HEK293 (cell line): ENCODE measurements around the gene KIRREL3.

Source experiments
- OSR2 ChIP-seq: fragments of 450-650 bp; formaldehyde crosslinking; IDR thresholded peaks from 2 replicates; pipeline ENCODE4 v1.5.1; 2016; ENCODE audit warnings: missing biosample characterization, missing genetic modification characterization
- ZBTB1 ChIP-seq: fragments of 450-650 bp; formaldehyde crosslinking; IDR thresholded peaks from 2 replicates; pipeline ENCODE4 v1.5.1; 2016; ENCODE audit warnings: missing biosample characterization, missing genetic modification characterization
- ZBTB17 ChIP-seq: fragments of 450-650 bp; formaldehyde crosslinking; IDR thresholded peaks from 2 replicates; pipeline ENCODE4 v1.5.1; 2016; ENCODE audit warnings: missing biosample characterization, missing genetic modification characterization
- ZNF2 ChIP-seq: fragments of 450-650 bp; formaldehyde crosslinking; IDR thresholded peaks from 2 replicates; pipeline ENCODE4 v1.5.1; 2016; ENCODE audit warnings: missing biosample characterization, missing genetic modification characterization
- ZNF211 ChIP-seq: fragments of 450-650 bp; formaldehyde crosslinking; IDR thresholded peaks from 2 replicates; pipeline ENCODE4 v1.5.1; 2016; ENCODE audit warnings: low read depth, missing biosample characterization, missing genetic modification characterization
- ZNF324 ChIP-seq: fragments of 450-650 bp; formaldehyde crosslinking; IDR thresholded peaks from 2 replicates; pipeline ENCODE4 v1.5.1; 2016; ENCODE audit warnings: missing biosample characterization, missing genetic modification characterization
- ZNF670 ChIP-seq: fragments of 450-650 bp; formaldehyde crosslinking; IDR thresholded peaks from 2 replicates; pipeline ENCODE4 v1.5.1; 2016; ENCODE audit warnings: missing biosample characterization, missing genetic modification characterization, low read depth
- ZNF677 ChIP-seq: fragments of 450-650 bp; IDR thresholded peaks from 2 replicates; pipeline ENCODE4 v1.5.0; 2018; ENCODE audit warnings: missing biosample characterization, mild to moderate bottlenecking, missing genetic modification characterization, moderate library complexity
- TF ChIP-seq, protein P1 (sequence below): fragments of 450-650 bp; formaldehyde crosslinking; IDR thresholded peaks from 2 replicates; pipeline ENCODE4 v1.5.1; 2016; ENCODE audit warnings: missing biosample characterization, missing genetic modification characterization
- TF ChIP-seq, protein P2 (sequence below): sonication (generic); formaldehyde crosslinking; IDR thresholded peaks from 2 replicates; pipeline ENCODE4 v1.8.1; 2022; ENCODE audit warnings: mild to moderate bottlenecking, moderate library complexity, missing genetic modification reagents

- TF ChIP-seq, protein P1, sequence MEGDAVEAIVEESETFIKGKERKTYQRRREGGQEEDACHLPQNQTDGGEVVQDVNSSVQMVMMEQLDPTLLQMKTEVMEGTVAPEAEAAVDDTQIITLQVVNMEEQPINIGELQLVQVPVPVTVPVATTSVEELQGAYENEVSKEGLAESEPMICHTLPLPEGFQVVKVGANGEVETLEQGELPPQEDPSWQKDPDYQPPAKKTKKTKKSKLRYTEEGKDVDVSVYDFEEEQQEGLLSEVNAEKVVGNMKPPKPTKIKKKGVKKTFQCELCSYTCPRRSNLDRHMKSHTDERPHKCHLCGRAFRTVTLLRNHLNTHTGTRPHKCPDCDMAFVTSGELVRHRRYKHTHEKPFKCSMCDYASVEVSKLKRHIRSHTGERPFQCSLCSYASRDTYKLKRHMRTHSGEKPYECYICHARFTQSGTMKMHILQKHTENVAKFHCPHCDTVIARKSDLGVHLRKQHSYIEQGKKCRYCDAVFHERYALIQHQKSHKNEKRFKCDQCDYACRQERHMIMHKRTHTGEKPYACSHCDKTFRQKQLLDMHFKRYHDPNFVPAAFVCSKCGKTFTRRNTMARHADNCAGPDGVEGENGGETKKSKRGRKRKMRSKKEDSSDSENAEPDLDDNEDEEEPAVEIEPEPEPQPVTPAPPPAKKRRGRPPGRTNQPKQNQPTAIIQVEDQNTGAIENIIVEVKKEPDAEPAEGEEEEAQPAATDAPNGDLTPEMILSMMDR (tag by site-specific recombination) = no peak
- no peak for TF ChIP-seq ZNF211 (tag by site-specific recombination)
- TF ChIP-seq, protein P2, sequence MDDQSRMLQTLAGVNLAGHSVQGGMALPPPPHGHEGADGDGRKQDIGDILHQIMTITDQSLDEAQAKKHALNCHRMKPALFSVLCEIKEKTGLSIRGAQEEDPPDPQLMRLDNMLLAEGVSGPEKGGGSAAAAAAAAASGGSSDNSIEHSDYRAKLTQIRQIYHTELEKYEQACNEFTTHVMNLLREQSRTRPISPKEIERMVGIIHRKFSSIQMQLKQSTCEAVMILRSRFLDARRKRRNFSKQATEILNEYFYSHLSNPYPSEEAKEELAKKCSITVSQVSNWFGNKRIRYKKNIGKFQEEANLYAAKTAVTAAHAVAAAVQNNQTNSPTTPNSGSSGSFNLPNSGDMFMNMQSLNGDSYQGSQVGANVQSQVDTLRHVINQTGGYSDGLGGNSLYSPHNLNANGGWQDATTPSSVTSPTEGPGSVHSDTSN (CRISPR knock-in tag) = no peak
- TF ChIP-seq ZNF324 (tag by site-specific recombination) = no peak
- TF ChIP-seq ZNF2 = no peak
- TF ChIP-seq OSR2 = no peak
- no peak for TF ChIP-seq ZNF677
- TF ChIP-seq ZNF670 (tag by site-specific recombination) = no peak
- no peak for TF ChIP-seq ZBTB1
- no peak for TF ChIP-seq ZBTB17 (tag by site-specific recombination)
These were observed 456.9 kb downstream of the KIRREL3 start for GRCh38 chr11:126543691-126544090.
